HG03139 (cell line): Measurements from ENCODE around the gene PTGIS.
"Not testable (repeated sequence)": the region's sequence is repeated elsewhere in the genome, so short reads cannot be mapped to it uniquely, and the experiment has no call there.

Experiments
- ATAC-seq: cut with Tn5 transposase; IDR thresholded peaks from one replicate; pipeline ENCODE4 v1.9.1; 2021; ENCODE audit not compliant: unreplicated experiment

PTGIS gene

DNA sequence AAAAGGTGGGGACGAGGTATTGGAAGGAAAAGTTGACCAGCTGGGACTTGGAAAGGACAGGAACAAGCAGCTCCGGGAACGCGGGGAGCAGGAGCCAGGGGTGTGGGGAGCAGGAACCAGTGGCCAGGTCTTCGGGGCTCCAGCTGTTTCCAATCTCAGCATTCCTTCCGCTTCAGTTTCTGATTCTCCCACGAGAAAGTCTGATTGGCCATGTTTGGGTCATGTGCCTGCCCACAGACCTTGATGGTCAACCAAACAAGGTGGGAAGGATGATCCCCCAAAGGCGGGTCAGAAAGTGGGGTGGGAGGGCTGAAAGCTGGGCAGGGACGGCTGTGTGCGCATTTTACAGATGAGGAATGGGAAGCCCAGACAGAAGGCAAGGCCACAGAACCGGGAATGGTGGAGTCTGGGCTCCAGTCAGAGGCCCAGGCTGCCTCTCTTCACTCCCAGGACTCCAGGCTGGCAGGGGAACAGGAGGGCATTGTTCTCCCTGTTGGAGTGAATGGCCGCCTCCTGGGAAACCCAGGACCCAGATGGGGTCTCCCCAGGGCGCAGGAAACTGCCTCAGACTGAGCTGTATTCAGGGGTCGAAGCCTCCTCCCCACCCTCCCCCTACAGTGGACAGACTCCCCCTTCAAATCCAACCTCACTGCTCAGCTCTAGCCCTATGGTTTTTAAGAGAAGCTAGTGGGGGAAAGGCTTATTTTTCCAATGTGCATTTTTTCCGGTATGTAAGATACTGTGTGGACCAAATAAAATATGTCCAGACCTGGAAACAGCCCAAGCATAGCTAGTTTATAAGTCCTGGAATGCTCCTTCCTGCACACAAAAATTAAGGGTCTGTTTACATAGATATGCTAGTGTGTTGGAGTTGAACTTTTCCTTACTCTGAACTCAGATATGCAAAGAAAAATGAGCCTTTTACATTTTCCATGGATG is 12.2 kb upstream of the PTGIS start:
- no peak for ATAC-seq

- no peak for ATAC-seq
Observed at GRCh38 chr20:49579195-49579594, 11.3 kb upstream of the PTGIS start.

- ATAC-seq, result no peak
Observed at GRCh38 chr20:49578436-49578835, 10.5 kb upstream of the PTGIS start.

GRCh38 chr20:49575551-49576060 is 7.7 kb upstream of the PTGIS start:
- ATAC-seq, result no peak

DNA sequence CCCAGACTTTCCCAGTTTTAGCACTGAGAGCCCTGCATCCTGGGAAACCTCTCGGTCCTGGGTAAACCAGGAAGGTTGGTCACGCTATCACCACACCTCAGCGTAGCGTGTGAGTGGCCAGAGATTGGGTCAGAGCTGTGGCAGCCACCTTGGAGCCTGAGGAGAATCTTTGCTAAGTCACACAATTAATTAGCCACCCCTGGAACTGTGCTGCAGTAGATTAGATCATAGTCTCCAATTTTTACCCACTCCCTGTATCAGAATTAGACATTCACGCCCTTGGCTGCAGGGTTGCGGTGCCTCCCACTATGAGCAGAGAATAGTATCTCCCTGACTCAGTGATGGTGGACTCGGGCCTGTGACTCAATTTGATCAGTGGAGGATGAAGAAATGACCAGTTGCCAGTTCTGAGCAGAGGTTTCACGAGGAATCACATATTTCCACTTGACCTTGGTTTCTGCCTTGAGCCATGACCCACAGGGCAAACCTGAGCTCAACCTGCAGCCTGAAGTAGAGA is 6.0 kb upstream of the PTGIS start:
- no peak for ATAC-seq

DNA sequence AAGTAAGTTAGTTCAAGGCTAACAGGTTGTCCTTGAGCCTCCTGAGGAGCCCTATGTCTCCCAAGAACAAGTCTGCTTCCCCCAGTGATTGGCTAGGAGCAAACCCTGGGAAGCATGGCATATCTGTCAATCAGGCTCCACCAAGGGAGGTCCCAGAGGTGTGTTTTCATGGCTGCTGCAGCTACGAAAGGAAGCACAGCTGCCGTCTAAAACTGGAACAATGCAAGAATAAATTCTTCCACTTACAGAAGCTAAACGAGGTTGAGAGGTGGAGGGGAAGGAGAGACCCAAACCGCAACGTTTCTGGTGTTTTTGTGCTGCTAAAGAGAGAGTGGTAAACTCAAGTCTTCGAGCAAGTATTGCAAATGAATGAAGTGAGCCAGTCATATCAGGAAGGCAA is 4.9 kb upstream of the PTGIS start:
- ATAC-seq, result no peak

- ATAC-seq, result no peak
Observed at GRCh38 chr20:49571553-49571835, 3.6 kb upstream of the PTGIS start.

GRCh38 chr20:49570828-49571552 is 3.1 kb upstream of the PTGIS start:
- ATAC-seq, result no peak

DNA sequence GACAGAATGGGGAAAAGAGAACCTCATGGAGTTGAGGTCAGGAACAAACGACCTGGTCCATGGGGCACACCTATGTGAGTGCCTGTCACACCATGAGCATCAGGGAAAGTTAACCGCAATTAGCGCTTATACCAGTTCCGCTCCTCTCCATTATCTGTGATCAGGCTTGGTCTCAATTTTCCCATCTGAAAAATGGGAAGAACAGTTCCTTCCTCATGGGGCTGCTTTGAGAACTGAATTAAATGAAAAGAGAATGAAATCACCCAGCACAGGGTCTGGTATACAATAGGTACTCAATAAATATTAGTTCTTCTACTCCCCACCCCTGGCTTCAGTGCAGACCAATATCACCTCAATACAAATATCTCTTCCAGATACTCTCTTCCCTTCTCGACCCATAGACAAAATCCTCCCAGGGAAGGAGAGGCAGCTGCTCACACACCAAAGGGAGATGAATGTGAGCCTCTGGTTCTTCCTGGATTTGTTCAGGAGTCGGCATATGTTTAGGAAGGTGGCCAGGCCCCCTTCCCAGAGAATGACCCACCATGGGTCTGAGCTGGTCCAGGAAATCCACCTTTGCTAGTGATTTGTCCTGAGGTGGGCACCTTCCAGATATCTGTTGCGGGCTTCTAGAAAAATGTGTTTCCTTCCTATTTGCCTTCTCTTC is 2.4 kb upstream of the PTGIS start:
- ATAC-seq, result no peak

DNA sequence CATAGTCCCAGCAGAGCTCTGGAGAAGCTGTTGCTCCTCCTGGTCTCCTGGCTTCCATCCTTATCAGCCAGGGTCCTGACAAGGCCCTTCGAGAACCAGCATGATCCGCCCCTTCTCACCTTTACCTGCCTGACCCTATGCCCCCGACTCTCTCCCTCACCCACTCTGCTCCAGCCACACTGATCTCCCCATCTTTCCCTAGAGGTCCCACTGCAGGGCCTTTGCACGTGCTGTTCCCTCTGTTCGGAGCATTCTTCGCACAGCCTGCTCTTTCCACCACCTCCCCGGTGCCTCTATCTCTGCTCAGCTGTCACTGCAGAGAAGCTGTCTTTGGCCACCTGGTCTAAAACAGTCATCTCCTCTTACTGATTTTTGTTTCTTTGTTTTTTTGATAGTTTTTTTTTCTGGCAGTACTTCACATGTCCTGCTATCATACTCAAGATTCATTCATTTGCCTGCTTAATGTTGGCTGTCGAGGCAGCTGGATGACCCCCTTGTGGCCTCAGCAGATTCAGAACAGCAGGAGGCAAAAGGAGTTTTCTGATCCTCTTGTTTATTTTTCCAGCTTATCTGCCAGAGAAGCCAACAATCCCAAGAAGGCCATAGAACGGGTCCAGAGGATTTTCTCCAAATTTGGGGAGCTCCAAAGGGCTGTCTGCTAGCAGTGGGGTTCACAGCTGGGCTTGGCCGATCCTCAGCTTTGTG is 1.6 kb upstream of the PTGIS start:
- no peak for ATAC-seq

DNA sequence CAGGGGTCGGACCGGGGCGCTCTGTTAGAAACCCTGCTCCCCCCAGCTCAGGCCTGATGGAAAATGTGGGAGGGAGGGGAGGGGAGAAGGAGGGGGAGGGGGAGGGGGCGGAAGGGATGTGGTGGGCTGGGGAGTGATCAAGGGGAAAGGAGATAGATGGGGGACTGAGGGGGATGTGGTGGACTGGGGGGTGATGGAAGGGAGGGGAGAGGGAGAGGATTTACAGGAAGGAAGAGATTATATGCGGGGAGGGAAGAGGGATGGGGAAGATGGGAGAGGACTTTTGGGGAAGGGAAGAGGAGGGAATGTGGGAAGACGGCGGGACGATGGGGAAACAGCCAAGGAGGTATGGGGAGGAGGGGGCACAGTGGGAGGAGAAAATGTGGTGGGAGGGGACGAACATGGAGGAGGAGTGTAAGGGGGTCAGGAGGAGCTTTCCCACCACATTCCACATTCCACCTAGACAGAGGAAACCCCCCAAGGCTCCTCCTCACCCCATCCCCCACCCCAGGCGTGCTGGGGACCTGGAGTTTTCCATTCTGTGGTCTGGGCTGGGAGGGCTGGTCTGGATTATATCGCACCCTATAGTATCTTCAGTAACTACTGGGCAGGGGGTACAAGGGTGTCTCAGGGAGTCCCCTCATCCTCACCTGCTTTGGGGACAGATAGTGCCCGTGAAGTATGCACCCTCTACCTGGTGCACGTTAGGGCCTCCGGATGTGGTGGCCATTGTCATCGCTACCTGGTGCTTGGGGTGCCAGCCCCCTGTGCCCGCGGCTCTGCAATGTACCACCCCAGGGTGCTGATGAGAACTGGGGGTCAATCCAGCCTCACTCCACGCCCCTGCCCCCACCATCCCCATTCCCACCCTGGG is 578 bp upstream of the PTGIS start:
- ATAC-seq, result no peak

GRCh38 chr20:49566401-49567364 is 1.3 kb downstream of the PTGIS start:
- ATAC-seq, result no peak

GRCh38 chr20:49564991-49565390 is 2.9 kb downstream of the PTGIS start:
- not testable (repeated sequence) for ATAC-seq

- no peak for ATAC-seq
Observed at GRCh38 chr20:49563015-49563980, 4.6 kb downstream of the PTGIS start.

DNA sequence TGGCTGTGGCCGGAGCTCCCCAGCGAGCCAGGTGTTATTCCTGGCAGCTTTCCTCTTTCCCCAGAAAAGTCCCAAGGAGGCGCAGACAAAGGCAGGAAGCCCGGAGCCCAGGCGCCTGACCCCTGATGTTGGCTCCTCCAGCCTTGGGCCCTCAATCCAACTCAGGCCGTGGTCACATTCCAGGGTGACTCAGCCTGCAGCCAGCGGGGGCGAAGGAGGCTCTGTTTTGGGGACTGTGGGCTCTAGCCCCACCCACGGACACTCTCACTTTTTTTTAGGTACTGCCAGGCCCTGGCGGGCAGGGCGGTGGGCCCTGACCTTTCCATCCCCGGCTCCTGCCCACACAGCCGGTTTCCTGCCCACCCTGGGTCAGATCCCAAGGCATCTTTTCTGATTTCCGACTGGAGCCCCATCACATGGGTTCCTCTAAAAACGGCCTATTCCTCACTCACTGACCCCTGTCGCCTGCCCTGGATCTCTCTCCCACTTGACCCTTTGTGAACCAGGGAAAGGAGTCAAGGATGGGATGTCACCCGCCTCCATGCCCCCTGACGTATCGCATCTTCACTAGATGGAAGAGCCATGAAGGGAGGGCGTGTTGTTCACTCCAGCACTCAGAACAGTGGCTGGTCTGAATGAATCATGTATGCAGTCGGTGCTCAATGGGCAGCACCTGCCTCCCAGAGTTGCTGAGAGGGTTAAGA is 5.5 kb downstream of the PTGIS start:
- no peak for ATAC-seq

- ATAC-seq, result no peak
Observed at GRCh38 chr20:49561806-49562205, 6.1 kb downstream of the PTGIS start.

DNA sequence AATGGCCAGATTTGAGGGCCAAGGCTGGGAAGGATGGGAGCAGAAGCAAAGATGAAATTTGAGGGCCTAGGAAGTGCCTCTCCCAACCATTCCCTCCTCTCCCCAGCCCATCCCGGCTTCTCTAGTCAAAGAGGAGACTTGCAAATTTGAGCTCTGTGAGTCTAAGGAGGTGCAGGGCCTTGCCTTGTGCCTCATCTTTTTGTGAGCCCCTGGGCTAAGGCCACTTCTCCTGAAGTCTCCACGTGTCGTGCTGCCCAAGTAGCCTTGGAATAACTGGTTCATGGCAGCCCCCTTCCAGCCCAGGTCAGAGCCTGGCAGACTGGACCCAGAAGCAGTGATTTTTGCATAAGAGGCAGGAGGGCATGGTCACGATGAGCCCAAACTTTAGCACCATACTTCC is 6.7 kb downstream of the PTGIS start:
- no peak for ATAC-seq
